ENCODE results near the gene EHBP1L1.

The EHBP1L1 gene

DNA sequence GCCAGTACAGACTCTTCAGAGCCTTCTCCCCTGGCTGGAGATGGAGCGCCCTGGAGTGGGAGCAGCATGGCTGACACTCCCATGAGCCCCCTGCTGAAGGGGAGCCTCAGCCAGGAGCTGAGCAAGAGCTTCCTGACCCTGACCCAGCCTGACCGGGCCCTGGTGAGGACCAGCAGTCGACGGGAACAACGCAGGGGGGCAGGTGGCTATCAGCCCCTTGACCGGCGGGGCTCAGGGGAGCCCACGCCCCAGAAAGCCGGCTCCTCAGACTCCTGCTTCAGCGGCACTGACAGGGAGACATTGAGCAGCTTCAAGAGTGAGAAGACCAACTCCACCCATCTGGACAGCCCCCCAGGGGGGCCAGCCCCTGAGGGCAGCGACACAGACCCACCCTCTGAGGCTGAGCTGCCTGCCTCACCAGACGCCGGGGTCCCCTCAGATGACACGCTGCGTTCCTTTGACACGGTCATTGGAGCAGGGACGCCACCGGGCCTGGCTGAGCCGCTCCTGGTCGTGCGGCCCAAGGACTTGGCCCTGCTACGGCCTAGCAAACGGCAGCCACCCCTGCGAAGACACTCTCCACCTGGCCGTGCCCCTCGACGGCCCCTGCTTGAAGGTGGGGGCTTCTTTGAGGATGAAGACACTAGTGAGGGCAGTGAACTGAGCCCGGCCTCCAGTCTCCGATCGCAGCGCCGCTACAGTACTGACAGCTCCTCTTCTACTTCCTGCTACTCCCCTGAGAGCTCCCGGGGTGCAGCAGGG lies 42.3 kb downstream of the EHBP1L1 start:
- Histone ChIP-seq H3K4me1 (ENCODE audit: control insufficient read depth, insufficient read depth, low read length) (peaks cover 15% of the 10 kb centered on the region), H3K4me3 (ENCODE audit: insufficient read depth, low read depth, low read length) (no peak overlapping the region), H3K9me3 (ENCODE audit: control insufficient read depth, low read length) (no peaks in the 10 kb centered on the region), H3K27me3 (ENCODE audit: control insufficient read depth, insufficient read depth, low read length, poor library complexity, severe bottlenecking) (no peaks in the 10 kb centered on the region), H3K36me3 (ENCODE audit: control insufficient read depth, insufficient read depth, low read length) (peaks cover 32% of the 10 kb centered on the region), H3K27ac (ENCODE audit: insufficient read depth, low read depth, low read length, poor library complexity, severe bottlenecking) (no peak overlapping the region)
- 96% methylated on average over 33 of the region's 33 CpGs for WGBS, 2 experiments

DNA sequence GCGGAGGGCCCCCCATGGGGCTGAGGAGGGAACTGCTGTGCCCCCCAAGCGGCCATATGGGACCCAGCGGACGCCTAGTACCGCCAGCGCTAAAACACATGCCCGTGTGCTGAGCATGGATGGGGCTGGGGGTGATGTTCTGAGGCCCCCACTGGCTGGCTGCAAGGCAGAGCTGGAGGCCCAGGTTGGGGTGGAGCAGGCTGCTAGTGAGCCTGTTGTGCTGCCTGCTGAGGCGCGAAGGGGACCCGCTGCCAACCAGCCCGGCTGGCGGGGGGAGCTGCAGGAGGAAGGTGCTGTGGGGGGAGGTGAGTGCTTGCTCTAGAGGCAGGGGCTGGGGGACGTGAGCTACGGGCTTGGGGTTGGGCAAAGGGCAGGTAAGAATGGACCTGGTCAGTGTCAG lies 42.9 kb downstream of the EHBP1L1 start:
- H3K9me3 ChIP-seq (ENCODE audit: control insufficient read depth, low read length): no peaks in the 10 kb centered on the region
- peaks cover 12% of the 10 kb centered on the region for H3K4me1 ChIP-seq (ENCODE audit: control insufficient read depth, insufficient read depth, low read length)
- H3K4me3 ChIP-seq (ENCODE audit: insufficient read depth, low read depth, low read length): no peak overlapping the region
- peaks cover 33% of the 10 kb centered on the region for H3K36me3 ChIP-seq (ENCODE audit: control insufficient read depth, insufficient read depth, low read length)
- H3K27ac ChIP-seq (ENCODE audit: insufficient read depth, low read depth, low read length, poor library complexity, severe bottlenecking): no peak overlapping the region
- 96 to 97% methylated on average over 14 of the region's 14 CpGs for WGBS, 2 experiments
- no peaks in the 10 kb centered on the region for H3K27me3 ChIP-seq (ENCODE audit: control insufficient read depth, insufficient read depth, low read length, poor library complexity, severe bottlenecking)

DNA sequence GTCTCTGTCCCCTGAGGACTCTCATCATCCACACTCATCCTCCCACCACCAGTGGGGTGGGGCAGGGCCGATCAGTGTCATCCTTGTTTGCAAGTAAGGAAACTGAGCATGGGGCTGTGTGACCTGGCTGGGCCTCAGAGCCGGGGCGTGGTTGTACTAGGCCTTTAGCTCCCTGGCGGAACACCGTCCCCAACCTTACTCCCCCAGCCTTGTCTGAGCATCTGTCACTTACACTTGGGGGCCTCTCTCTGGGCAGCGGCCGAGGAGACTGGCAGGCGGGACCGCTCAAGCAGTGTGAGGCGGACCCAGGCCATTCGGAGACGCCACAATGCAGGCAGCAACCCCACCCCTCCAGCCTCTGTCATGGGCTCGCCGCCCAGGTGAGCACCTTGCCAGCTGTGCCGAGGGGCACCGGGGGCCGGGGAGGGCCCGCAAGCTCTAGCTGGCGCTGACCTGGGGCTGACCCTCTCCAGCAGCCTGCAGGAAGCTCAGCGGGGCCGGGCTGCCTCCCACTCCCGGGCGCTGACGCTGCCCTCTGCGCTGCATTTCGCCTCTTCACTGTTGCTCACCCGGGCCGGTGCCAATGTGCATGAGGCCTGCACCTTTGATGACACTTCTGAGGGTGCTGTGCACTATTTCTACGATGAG lies 43.6 kb downstream of the EHBP1L1 start:
- H3K27me3 ChIP-seq (ENCODE audit: control insufficient read depth, insufficient read depth, low read length, poor library complexity, severe bottlenecking): no peaks in the 10 kb centered on the region
- H3K4me3 ChIP-seq (ENCODE audit: insufficient read depth, low read depth, low read length): no peak overlapping the region
- no peaks in the 10 kb centered on the region for H3K9me3 ChIP-seq (ENCODE audit: control insufficient read depth, low read length)
- H3K4me1 ChIP-seq (ENCODE audit: control insufficient read depth, insufficient read depth, low read length): peaks cover 12% of the 10 kb centered on the region
- 95 to 96% methylated on average over 29 of the region's 29 CpGs for WGBS, 2 experiments
- no peak overlapping the region for H3K27ac ChIP-seq (ENCODE audit: insufficient read depth, low read depth, low read length, poor library complexity, severe bottlenecking)
- H3K36me3 ChIP-seq (ENCODE audit: control insufficient read depth, insufficient read depth, low read length): peaks cover 33% of the 10 kb centered on the region

DNA sequence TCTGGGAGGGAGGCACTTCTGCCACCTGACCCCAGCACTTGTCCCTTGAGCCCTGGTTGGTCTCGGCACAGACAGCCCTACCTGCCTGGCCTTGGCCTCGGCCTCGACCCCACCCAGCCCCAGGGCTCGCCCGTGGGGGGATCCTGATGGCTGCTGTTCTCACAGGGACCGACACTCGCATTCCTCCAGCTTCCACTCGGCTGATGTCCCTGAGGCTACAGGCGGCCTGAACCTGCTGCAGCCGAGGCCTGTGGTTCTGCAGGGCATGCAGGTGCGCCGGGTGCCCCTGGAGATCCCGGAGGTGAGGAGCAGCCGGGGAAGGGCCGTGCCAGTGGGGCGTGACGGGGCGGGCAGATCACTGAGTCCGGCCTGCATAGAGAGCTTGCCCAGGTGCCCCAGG lies 44.8 kb downstream of the EHBP1L1 start:
- Histone ChIP-seq H3K4me1 (ENCODE audit: control insufficient read depth, insufficient read depth, low read length) (peaks cover 12% of the 10 kb centered on the region), H3K9me3 (ENCODE audit: control insufficient read depth, low read length) (no peaks in the 10 kb centered on the region), H3K27ac (ENCODE audit: insufficient read depth, low read depth, low read length, poor library complexity, severe bottlenecking) (no peak overlapping the region), H3K27me3 (ENCODE audit: control insufficient read depth, insufficient read depth, low read length, poor library complexity, severe bottlenecking) (no peaks in the 10 kb centered on the region), H3K4me3 (ENCODE audit: insufficient read depth, low read depth, low read length) (no peak overlapping the region), H3K36me3 (ENCODE audit: control insufficient read depth, insufficient read depth, low read length) (peaks cover 33% of the 10 kb centered on the region)
- 92 to 94% methylated on average over 19 of the region's 19 CpGs for WGBS, 2 experiments

DNA sequence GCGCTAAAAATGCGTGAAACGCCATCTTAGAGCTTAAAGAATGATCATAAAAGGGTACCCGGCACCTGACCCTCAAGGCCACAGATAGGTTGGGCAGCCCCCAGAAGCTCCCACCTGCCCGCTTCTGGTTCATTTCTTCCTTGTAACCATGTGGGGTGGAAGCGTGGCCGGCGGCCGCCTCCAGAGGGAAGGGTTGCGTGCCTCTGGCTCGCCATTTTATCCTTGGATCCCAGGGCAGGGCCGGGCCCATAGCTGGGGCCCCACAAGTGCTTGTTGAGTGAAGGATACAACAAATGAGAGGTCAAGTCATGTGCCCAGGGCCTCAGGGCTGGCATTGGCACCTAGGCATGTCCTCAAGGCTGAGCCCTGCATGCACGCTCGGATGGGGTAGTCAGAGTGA lies 45.6 kb downstream of the EHBP1L1 start:
- 95 to 96% methylated on average over 14 of the region's 14 CpGs for WGBS, 2 experiments
- H3K36me3 ChIP-seq (ENCODE audit: control insufficient read depth, insufficient read depth, low read length): peaks cover 35% of the 10 kb centered on the region
- H3K4me1 ChIP-seq (ENCODE audit: control insufficient read depth, insufficient read depth, low read length): peaks cover 10% of the 10 kb centered on the region
- no peak overlapping the region for H3K4me3 ChIP-seq (ENCODE audit: insufficient read depth, low read depth, low read length)
- H3K27ac ChIP-seq (ENCODE audit: insufficient read depth, low read depth, low read length, poor library complexity, severe bottlenecking): no peak overlapping the region
- no peaks in the 10 kb centered on the region for H3K9me3 ChIP-seq (ENCODE audit: control insufficient read depth, low read length)
- H3K27me3 ChIP-seq (ENCODE audit: control insufficient read depth, insufficient read depth, low read length, poor library complexity, severe bottlenecking): no peaks in the 10 kb centered on the region

DNA sequence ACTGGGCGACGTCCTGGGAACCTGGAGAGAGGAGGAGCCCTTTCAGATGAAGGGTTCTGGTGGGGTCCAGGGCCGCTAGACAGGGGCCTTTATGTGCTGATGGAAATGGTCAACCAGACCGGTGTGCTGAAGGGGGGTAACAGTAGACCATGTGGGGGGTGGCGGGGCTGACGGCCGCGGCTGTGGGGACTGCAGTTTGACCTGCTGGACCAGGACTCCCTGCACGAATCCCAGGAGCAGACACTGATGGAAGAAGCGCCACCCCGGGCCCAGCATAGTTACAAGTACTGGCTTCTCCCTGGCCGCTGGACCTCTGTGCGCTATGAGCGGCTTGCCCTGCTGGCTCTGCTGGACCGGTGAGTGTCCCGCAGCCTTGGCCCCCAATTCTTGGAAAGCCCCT lies 46.2 kb downstream of the EHBP1L1 start:
- Histone ChIP-seq H3K27me3 (ENCODE audit: control insufficient read depth, insufficient read depth, low read length, poor library complexity, severe bottlenecking) (no peaks in the 10 kb centered on the region), H3K27ac (ENCODE audit: insufficient read depth, low read depth, low read length, poor library complexity, severe bottlenecking) (no peak overlapping the region), H3K36me3 (ENCODE audit: control insufficient read depth, insufficient read depth, low read length) (peaks cover 41% of the 10 kb centered on the region), H3K9me3 (ENCODE audit: control insufficient read depth, low read length) (no peaks in the 10 kb centered on the region), H3K4me3 (ENCODE audit: insufficient read depth, low read depth, low read length) (no peak overlapping the region), H3K4me1 (ENCODE audit: control insufficient read depth, insufficient read depth, low read length) (peaks cover 5% of the 10 kb centered on the region)
- WGBS, 2 experiments: 95% methylated on average over 16 of the region's 16 CpGs

DNA sequence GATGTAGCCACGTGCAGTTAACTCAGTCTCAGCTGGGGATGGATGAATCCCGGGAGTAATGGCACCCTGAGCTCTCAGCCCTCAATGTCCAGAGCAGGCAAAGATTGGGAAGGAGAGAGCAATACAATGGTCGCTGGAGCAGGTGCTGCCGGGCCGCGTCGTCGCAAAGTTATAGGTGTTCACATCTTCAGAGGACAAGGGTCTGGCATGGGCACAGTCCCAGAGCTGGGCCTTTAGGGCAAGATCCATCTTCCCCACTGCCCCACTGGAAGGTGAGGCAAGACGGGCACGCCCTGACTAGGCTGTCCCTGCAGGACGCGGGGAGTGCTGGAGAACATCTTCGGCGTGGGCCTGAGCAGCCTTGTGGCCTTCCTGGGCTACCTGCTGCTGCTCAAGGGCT lies 47.3 kb downstream of the EHBP1L1 start:
- H3K9me3 ChIP-seq (ENCODE audit: control insufficient read depth, low read length): no peaks in the 10 kb centered on the region
- no peak overlapping the region for H3K27ac ChIP-seq (ENCODE audit: insufficient read depth, low read depth, low read length, poor library complexity, severe bottlenecking)
- H3K4me1 ChIP-seq (ENCODE audit: control insufficient read depth, insufficient read depth, low read length): no peaks in the 10 kb centered on the region
- 96% methylated on average over 14 of the region's 14 CpGs for WGBS, 2 experiments
- H3K4me3 ChIP-seq (ENCODE audit: insufficient read depth, low read depth, low read length): no peak overlapping the region
- peaks cover 40% of the 10 kb centered on the region for H3K36me3 ChIP-seq (ENCODE audit: control insufficient read depth, insufficient read depth, low read length)
- H3K27me3 ChIP-seq (ENCODE audit: control insufficient read depth, insufficient read depth, low read length, poor library complexity, severe bottlenecking): no peaks in the 10 kb centered on the region

DNA sequence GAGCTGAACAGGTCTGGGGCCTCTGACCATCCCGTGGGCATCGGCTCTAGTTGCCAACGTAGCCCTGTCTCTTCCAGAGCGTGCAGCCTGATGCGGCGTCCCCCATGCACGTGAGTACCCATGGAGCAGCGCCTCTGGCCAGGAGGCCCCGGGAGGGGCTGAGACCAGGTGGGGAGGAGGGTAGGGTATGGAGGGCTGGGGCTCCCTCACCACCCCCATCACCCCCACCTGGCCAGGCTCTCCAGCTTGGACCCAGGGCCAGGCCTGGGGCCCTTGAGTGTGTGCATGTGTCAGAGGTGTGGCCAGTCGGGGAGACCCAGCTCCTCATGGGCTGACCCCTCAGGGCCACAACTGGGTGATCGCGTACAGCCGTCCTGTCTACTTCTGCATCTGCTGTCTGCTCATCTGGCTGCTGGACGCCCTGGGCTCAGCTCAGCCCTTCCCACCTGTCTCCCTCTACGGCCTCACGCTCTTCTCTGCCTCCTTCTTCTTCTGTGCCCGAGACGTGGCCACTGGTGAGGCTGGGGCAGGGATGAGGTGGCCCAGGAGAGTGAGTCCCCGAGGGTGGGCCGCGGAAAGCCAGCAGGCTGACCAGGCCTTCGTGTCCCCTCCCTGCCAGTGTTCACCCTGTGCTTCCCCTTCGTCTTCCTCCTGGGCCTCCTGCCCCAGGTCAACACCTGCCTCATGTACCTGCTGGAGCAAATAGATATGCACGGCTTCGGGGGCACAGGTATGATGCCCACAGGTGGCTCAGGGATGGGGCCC lies 48.2 kb downstream of the EHBP1L1 start:
- no peaks in the 10 kb centered on the region for H3K4me1 ChIP-seq (ENCODE audit: control insufficient read depth, insufficient read depth, low read length)
- WGBS, 2 experiments: 95 to 96% methylated on average over 24 to 25 of the region's 25 CpGs
- no peak overlapping the region for H3K4me3 ChIP-seq (ENCODE audit: insufficient read depth, low read depth, low read length)
- peaks cover 31% of the 10 kb centered on the region for H3K36me3 ChIP-seq (ENCODE audit: control insufficient read depth, insufficient read depth, low read length)
- H3K27me3 ChIP-seq (ENCODE audit: control insufficient read depth, insufficient read depth, low read length, poor library complexity, severe bottlenecking): no peaks in the 10 kb centered on the region
- H3K27ac ChIP-seq (ENCODE audit: insufficient read depth, low read depth, low read length, poor library complexity, severe bottlenecking): no peak overlapping the region
- no peaks in the 10 kb centered on the region for H3K9me3 ChIP-seq (ENCODE audit: control insufficient read depth, low read length)

DNA sequence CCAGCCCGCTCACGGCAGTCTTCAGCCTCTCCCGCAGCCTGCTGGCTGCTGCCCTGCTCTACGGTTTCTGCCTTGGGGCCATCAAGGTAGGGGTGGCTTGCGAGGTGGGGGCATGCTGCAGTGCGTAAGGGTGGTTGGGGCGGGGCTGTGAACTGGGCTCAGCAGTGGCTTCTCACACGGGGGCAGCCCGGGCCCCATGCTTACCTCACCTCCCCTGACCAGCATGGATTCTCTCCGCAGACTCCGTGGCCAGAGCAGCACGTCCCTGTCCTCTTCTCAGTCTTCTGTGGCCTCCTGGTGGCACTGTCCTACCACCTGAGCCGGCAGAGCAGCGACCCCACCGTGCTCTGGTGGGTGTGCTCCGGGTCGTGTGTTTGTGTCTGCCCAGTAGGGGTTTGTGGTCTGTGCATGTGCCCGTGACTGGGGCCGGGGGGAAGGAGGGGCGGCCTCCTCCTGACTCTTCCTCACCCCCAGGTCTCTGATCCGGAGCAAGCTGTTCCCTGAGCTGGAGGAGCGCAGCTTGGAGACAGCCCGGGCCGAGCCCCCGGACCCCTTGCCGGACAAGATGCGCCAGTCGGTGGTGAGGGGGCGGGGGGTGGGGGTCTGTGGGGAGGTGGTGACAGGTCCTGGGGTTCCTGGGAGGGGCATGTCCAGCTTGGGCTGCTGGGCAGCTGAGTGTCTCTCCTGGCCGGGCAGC lies 49.2 kb downstream of the EHBP1L1 start:
- Histone ChIP-seq H3K27me3 (ENCODE audit: control insufficient read depth, insufficient read depth, low read length, poor library complexity, severe bottlenecking) (no peaks in the 10 kb centered on the region), H3K9me3 (ENCODE audit: control insufficient read depth, low read length) (no peaks in the 10 kb centered on the region), H3K4me3 (ENCODE audit: insufficient read depth, low read depth, low read length) (no peak overlapping the region), H3K36me3 (ENCODE audit: control insufficient read depth, insufficient read depth, low read length) (peaks cover 33% of the 10 kb centered on the region), H3K4me1 (ENCODE audit: control insufficient read depth, insufficient read depth, low read length) (no peaks in the 10 kb centered on the region), H3K27ac (ENCODE audit: insufficient read depth, low read depth, low read length, poor library complexity, severe bottlenecking) (no peak overlapping the region)
- 94 to 95% methylated on average over 30 of the region's 30 CpGs for WGBS, 2 experiments
